PC-9 (cell line): ENCODE results near the gene GAB2. TPM values are rescaled to one million over a fixed set of nuclear protein-coding genes. Genes with fewer than 3 reads are reported as not detected.
A peak's percentile ranks its signal among the peaks of the same experiment; 100 is the strongest.

Experiments used
- BruUV-seq: library from RNA; stranded (reverse); fragments of 400-500 nt; replicated peaks from 2 replicates; lab custom pipeline; 2021; lab: Mats Ljungman, UMichigan
- CTCF ChIA-PET: fragments of 300-600 bp; sonication (Branson Sonifier 250); formaldehyde crosslinking; loops from one replicate; lab custom pipeline; 2022; ENCODE audit warnings: antibody characterized with exemption; lab: Charles Lee
- POLR2A ChIA-PET: fragments of 300-600 bp; sonication (Branson Sonifier 250); formaldehyde crosslinking; loops from one replicate; lab custom pipeline; 2022; ENCODE audit warnings: antibody characterized with exemption; ENCODE audit not compliant: unreplicated experiment; lab: Charles Lee
- DNase-seq, 2 experiments: peaks; one replicate each; pipeline versions ENCODE4 v3.0.0 to v3.0.0-alpha.2; 2015 to 2022; ENCODE audit warnings: mixed read lengths in 1 of 2
- H2AFZ ChIP-seq: fragments of 200-600 bp; sonication (generic); 2 replicates; pipeline ENCODE4 v1.8.1; 2017; ENCODE audit warnings: antibody characterized with exemption
- H3F3A ChIP-seq: fragments of 200-600 bp; sonication (generic); 2 replicates; pipeline ENCODE4 v1.8.1; 2017; ENCODE audit warnings: antibody characterized with exemption, mild to moderate bottlenecking, low read depth; ENCODE audit not compliant: insufficient read depth
- H3K27ac ChIP-seq: fragments of 200-600 bp; sonication (generic); 2 replicates; pipeline ENCODE4 v1.6.1; 2016; ENCODE audit warnings: mixed run types
- H3K27me3 ChIP-seq: fragments of 200-600 bp; sonication (generic); 2 replicates; pipeline ENCODE4 v1.6.1; 2016; ENCODE audit warnings: low read depth, mixed run types; ENCODE audit not compliant: insufficient read depth
- H3K36me3 ChIP-seq: fragments of 200-600 bp; sonication (generic); 2 replicates; pipeline ENCODE4 v1.6.1; 2016; ENCODE audit warnings: low read depth, mixed run types
- H3K4me1 ChIP-seq: fragments of 200-600 bp; sonication (generic); replicated peaks from 2 replicates; pipeline ENCODE4 v1.6.1; 2016; ENCODE audit warnings: mixed run types; ENCODE audit not compliant: insufficient read depth
- H3K4me2 ChIP-seq: fragments of 200-600 bp; sonication (generic); 2 replicates; pipeline ENCODE4 v1.6.1; 2017; ENCODE audit warnings: mixed run types
- H3K4me3 ChIP-seq: fragments of 200-600 bp; sonication (generic); 2 replicates; pipeline ENCODE4 v1.6.1; 2016; ENCODE audit warnings: mixed run types
- H3K79me2 ChIP-seq: fragments of 200-600 bp; sonication (generic); 2 replicates; pipeline ENCODE4 v1.6.1; 2017; ENCODE audit warnings: low read depth, mixed run types
- H3K9me2 ChIP-seq: fragments of 200-600 bp; sonication (generic); 2 replicates; pipeline ENCODE4 v1.8.1; 2017; ENCODE audit warnings: mild to moderate bottlenecking; ENCODE audit not compliant: insufficient read depth
- H3K9me3 ChIP-seq: fragments of 200-600 bp; sonication (generic); 2 replicates; pipeline ENCODE4 v1.8.1; 2016; ENCODE audit warnings: low read depth; ENCODE audit not compliant: insufficient read depth
- H4K20me1 ChIP-seq: fragments of 200-600 bp; sonication (generic); 2 replicates; pipeline ENCODE4 v1.8.1; 2017; ENCODE audit not compliant: insufficient read depth
- CTCF ChIP-seq: fragments of 200-600 bp; sonication (generic); conservative IDR thresholded peaks from 2 replicates; pipeline ENCODE4 v1.6.1; 2017; ENCODE audit warnings: mixed run types, antibody characterized with exemption, mild to moderate bottlenecking, moderate library complexity
- EZH2 ChIP-seq: fragments of 200-600 bp; sonication (generic); IDR thresholded peaks from 2 replicates; pipeline ENCODE4 v1.8.0; 2017; ENCODE audit warnings: antibody characterized with exemption, low read depth
- intact Hi-C: fragments of 100-400 bp; cut with micrococcal nuclease; formaldehyde crosslinking; loops from one replicate; pipeline ENCODE4 v1.10.0; 2022; ENCODE audit not compliant: unreplicated experiment
- total RNA-seq: library from RNA; stranded (reverse); gene quantifications from 2 replicates; pipeline ENCODE4 v1.2.3, GENCODE V29; 2021

GAB2 gene
- total RNA-seq, 1 experiment from 2014 or later: 17.5 TPM

GRCh38 chr11:78189851-78190250 is 227.8 kb downstream of the GAB2 start:
- peak overlapping the region; percentile 83 for H3K4me2 ChIP-seq
- H4K20me1 ChIP-seq: no peaks in the 10 kb centered on the region
- intact Hi-C loops: loop anchor here (5.0 kb wide), 1 partner anchor 368 kb away; the partner anchor contains the start of genes AAMDC and RSF1
- TF ChIP-seq EZH2: no peak
- TF ChIP-seq CTCF: no peak
- ChIA-PET CTCF (interaction anchor here (0.5 kb wide), 1 partner anchor 188 kb away, joined by 4 read pairs; no protein-coding TSS in a partner anchor), POLR2A (no interaction called here)
- no peaks in the 10 kb centered on the region for H3K27me3 ChIP-seq
- no peak overlapping the region for H2AFZ ChIP-seq
- no peaks in the 10 kb centered on the region for H3K9me2 ChIP-seq
- no peak for DNase-seq
- H3F3A ChIP-seq: peaks cover 22% of the 10 kb centered on the region
- peaks cover 42% of the 10 kb centered on the region for H3K4me1 ChIP-seq
- H3K36me3 ChIP-seq: 0 out of 2 replicates have a peak, but pooled peaks cover 5% of the 10 kb centered on the region
- H3K27ac ChIP-seq: no peak overlapping the region
- no peaks in the 10 kb centered on the region for H3K9me3 ChIP-seq
- H3K4me3 ChIP-seq: peak overlapping the region; percentile 80; the same call in 1 of the 2 replicates
- peaks cover 39% of the 10 kb centered on the region for H3K79me2 ChIP-seq
- no TSS peak for BruUV-seq

GRCh38 chr11:78189174-78189724 is 228.4 kb downstream of the GAB2 start:
- H3K9me2 ChIP-seq: no peaks in the 10 kb centered on the region
- DNase-seq: no peak
- H3F3A ChIP-seq: peaks cover 21% of the 10 kb centered on the region
- CTCF ChIA-PET: interaction anchor here (1.1 kb wide), 1 partner anchor 230 kb away, joined by 3 read pairs; no protein-coding TSS in a partner anchor
- H3K36me3 ChIP-seq: 0 out of 2 replicates have a peak, but pooled peaks cover 5% of the 10 kb centered on the region
- TF ChIP-seq EZH2 (no peak), CTCF (no peak)
- H4K20me1 ChIP-seq: no peaks in the 10 kb centered on the region
- peak overlapping the region; percentile 86 for H2AFZ ChIP-seq
- intact Hi-C loops: loop anchor here (5.0 kb wide), 1 partner anchor 367 kb away; the partner anchor contains the start of genes AAMDC and RSF1
- H3K27me3 ChIP-seq: no peaks in the 10 kb centered on the region
- H3K4me3 ChIP-seq: peak overlapping the region; percentile 80
- POLR2A ChIA-PET: interaction anchor here (0.6 to 0.8 kb wide), 2 partner anchors 367 to 807 kb away, joined by 3 to 4 read pairs; no protein-coding TSS in a partner anchor
- no peaks in the 10 kb centered on the region for H3K9me3 ChIP-seq
- peaks cover 44% of the 10 kb centered on the region for H3K79me2 ChIP-seq
- BruUV-seq: no TSS peak
- peaks cover 43% of the 10 kb centered on the region for H3K4me1 ChIP-seq
- H3K4me2 ChIP-seq: peak overlapping the region; percentile 83
- no peak overlapping the region for H3K27ac ChIP-seq

GRCh38 chr11:78188286-78189173 is 229.1 kb downstream of the GAB2 start, which contains the start of the genes KCTD21 and USP35:
KCTD21 (minus strand) TSS chr11:78188626; CDS start chr11:78174554, 14,072 bp downstream.
USP35 (plus strand) TSS chr11:78188919; CDS start chr11:78196246, 7,327 bp downstream.
- peak; percentile 97 to 99 for DNase-seq
- ChIA-PET POLR2A (interaction anchor here (0.5 to 0.8 kb wide), 4 partner anchors 51 to 807 kb away, joined by 3 to 4 read pairs (median 4); partner anchors contain the start of gene GAB2), CTCF (interaction anchor here (1.1 kb wide), 1 partner anchor 230 kb away, joined by 3 read pairs; no protein-coding TSS in a partner anchor)
- Histone ChIP-seq H3K9me2 (no peaks in the 10 kb centered on the region), H2AFZ (peak within 1 kb of the TSS; percentile 87), H4K20me1 (no peaks in the 10 kb centered on the region), H3K4me1 (peaks cover 43% of the 10 kb centered on the region), H3K36me3 (0 out of 2 replicates have a peak, but pooled peaks cover 5% of the 10 kb centered on the region), H3K27me3 (no peaks in the 10 kb centered on the region), H3K4me3 (peak within 1 kb of the TSS; percentile 80), H3K9me3 (no peaks in the 10 kb centered on the region), H3F3A (peaks cover 17% of the 10 kb centered on the region), H3K27ac (no peak within 1 kb of the TSS), H3K4me2 (peak within 1 kb of the TSS; percentile 83), H3K79me2 (peaks cover 44% of the 10 kb centered on the region)
- intact Hi-C loops: loop anchor here (1.0 to 5.0 kb wide), 3 partner anchors 49 to 366 kb away; partner anchors contain the start of genes AAMDC, ALG8 and RSF1
- BruUV-seq: no TSS peak
- TF ChIP-seq CTCF (no peak), EZH2 (no peak)
